ENCODE data around the gene VMP1. TPM values are rescaled to one million over a fixed set of nuclear protein-coding genes. Genes with fewer than 3 reads are reported as not detected.

The VMP1 gene
- total RNA-seq, 1 experiment from 2014 or later, result 83.1 TPM

- no peak overlapping the region for H3K27ac ChIP-seq (ENCODE audit: insufficient read length, low read depth, low read length)
- H3K23me2 ChIP-seq (ENCODE audit: insufficient read length, low read depth, low read length, poor library complexity, severe bottlenecking), result no peaks in the 10 kb centered on the region
- H3K18ac ChIP-seq (ENCODE audit: insufficient read length, low read depth, low read length), result no peak overlapping the region
- H3K79me2 ChIP-seq (ENCODE audit: insufficient read depth, low read length), result peaks cover 7% of the 10 kb centered on the region; the same call in 1 of the 2 replicates
- H3K9me3 Mint-ChIP-seq, result no peaks in the 10 kb centered on the region
- no peak overlapping the region for H4K5ac ChIP-seq (ENCODE audit: insufficient read length, low read depth, low read length)
- H3K56ac ChIP-seq (ENCODE audit: insufficient read length, low read depth, low read length), result no peak overlapping the region
- H4K8ac ChIP-seq (replicated peaks; ENCODE audit: insufficient read length, low read depth, low read length), result no peak overlapping the region
- H4K20me1 ChIP-seq (ENCODE audit: control insufficient read depth, insufficient read depth, insufficient read length), result no peaks in the 10 kb centered on the region
- no peak overlapping the region for H3K4ac ChIP-seq (ENCODE audit: low read depth, low read length)
- no peak overlapping the region for H4K91ac ChIP-seq (ENCODE audit: insufficient read length, low read depth, low read length)
- no peak overlapping the region for H2AFZ ChIP-seq (ENCODE audit: low read length)
- DNase-seq, result no peak
- no peak overlapping the region for H3K4me3 Mint-ChIP-seq
- no CpG with 5 or more reads among the region's 2 CpGs for WGBS (ENCODE audit: extremely low coverage, insufficient read length, low lambda C conversion rate)
- no peaks in the 10 kb centered on the region for H3K9me3 ChIP-seq (ENCODE audit: control insufficient read depth, low read depth, low read length)
- H3K4me1 Mint-ChIP-seq, result no peaks in the 10 kb centered on the region
- no peak overlapping the region for H3T11ph ChIP-seq (ENCODE audit: low read length)
- H3K27me3 ChIP-seq (ENCODE audit: insufficient read depth, low read length), result no peaks in the 10 kb centered on the region
- no peak overlapping the region for H2BK15ac ChIP-seq (ENCODE audit: low read depth, low read length)
- peaks cover 0 to 4% (median 0%) of the 10 kb centered on the region in 3 experiments; a peak in 1 of 7 replicates for H3K36me3 Mint-ChIP-seq (ENCODE audit: insufficient read depth in 1 of 3, low read depth in 3 of 3)
- H2BK20ac ChIP-seq (ENCODE audit: low read depth, low read length, poor library complexity, severe bottlenecking), result no peak overlapping the region
- no peaks in the 10 kb centered on the region for H3K27me3 Mint-ChIP-seq (ENCODE audit: low read depth)
- no peak overlapping the region for H3K14ac ChIP-seq (ENCODE audit: insufficient read depth, low read length)
- no peak overlapping the region for H2AK5ac ChIP-seq (ENCODE audit: insufficient read length, low read length)
- H3K4me1 ChIP-seq (ENCODE audit: insufficient read depth, low read length), result no peaks in the 10 kb centered on the region
- H2BK12ac ChIP-seq (ENCODE audit: insufficient read length, low read depth, low read length), result no peak overlapping the region
- no peak overlapping the region for H2BK120ac ChIP-seq (ENCODE audit: low read depth, low read length, poor library complexity, severe bottlenecking)
- H3K79me1 ChIP-seq (ENCODE audit: insufficient read depth, low read depth, low read length, poor library complexity, severe bottlenecking), result peaks cover 4% of the 10 kb centered on the region
- no peak overlapping the region for H3K9ac ChIP-seq (ENCODE audit: extremely low read depth, insufficient read length, low read length)
- no peak for TF ChIP-seq CTCF (conservative IDR thresholded peaks at IDR 0.05)
- H3K23ac ChIP-seq (ENCODE audit: insufficient read length, low read depth, low read length), result no peak overlapping the region
- H2BK5ac ChIP-seq (ENCODE audit: insufficient read length, low read length), result no peak overlapping the region
- no peak overlapping the region; a peak in 1 of 7 replicates for H3K27ac Mint-ChIP-seq
- H3K4me2 ChIP-seq (ENCODE audit: insufficient read depth, insufficient read length, low read length), result no peak overlapping the region
Observed at GRCh38 chr17:59716427-59716826, 9.0 kb downstream of the VMP1 start.

Measured in H9 (cell line).